Esophagus muscularis mucosa (tissue), 3 donors: ENCODE data around the gene GFM2.
"Not testable (repeated sequence)": the region's sequence is repeated elsewhere in the genome, so short reads cannot be mapped to it uniquely, and the experiment has no call there.

Experiments
- POLR2A ChIP-seq: fragments of 450-650 bp; IDR thresholded peaks from one replicate; pipeline ENCODE4 v1.6.1; 2017; ENCODE audit warnings: antibody characterized with exemption, moderate library complexity, mild to moderate bottlenecking, low read depth
- POLR2AphosphoS5 ChIP-seq, 2 donors: sonication (generic); formaldehyde crosslinking; IDR thresholded peaks; one replicate each; pipeline ENCODE4 v1.6.1; 2017; ENCODE audit warnings: antibody characterized with exemption in 2 of 2
- TF ChIP-seq, protein P1 (sequence below), 3 experiments: fragments of 200-600 bp in 2 of 3; fragments of 450-650 bp in 1 of 3; sonication (generic) in 2 of 3; IDR thresholded peaks; one replicate each; pipeline ENCODE4 v1.5.1; 2017 to 2019; ENCODE audit warnings: antibody characterized with exemption in 3 of 3, mild to moderate bottlenecking in 2 of 3, moderate library complexity in 1 of 3

DNA sequence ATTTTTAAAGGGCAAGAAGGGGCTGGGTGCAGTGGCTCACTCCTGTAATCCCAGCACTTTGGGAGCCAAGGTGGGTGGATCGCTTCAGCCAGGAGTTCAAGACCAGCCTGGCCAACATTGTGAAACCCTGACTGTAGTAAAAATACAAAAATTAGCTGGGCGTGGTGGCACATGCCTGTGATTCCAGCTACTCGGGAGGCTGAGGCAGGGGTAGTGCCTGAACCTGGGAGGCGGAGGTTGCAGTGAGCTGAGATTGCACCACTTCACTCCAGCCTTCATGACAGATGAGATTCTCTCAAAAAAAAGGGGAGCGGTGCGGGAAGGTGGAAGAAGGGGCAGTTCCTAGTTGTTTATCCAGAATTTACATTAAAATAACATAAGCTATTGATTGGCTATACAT, 90.5 kb downstream of the GFM2 start:
- TF ChIP-seq, protein P1, sequence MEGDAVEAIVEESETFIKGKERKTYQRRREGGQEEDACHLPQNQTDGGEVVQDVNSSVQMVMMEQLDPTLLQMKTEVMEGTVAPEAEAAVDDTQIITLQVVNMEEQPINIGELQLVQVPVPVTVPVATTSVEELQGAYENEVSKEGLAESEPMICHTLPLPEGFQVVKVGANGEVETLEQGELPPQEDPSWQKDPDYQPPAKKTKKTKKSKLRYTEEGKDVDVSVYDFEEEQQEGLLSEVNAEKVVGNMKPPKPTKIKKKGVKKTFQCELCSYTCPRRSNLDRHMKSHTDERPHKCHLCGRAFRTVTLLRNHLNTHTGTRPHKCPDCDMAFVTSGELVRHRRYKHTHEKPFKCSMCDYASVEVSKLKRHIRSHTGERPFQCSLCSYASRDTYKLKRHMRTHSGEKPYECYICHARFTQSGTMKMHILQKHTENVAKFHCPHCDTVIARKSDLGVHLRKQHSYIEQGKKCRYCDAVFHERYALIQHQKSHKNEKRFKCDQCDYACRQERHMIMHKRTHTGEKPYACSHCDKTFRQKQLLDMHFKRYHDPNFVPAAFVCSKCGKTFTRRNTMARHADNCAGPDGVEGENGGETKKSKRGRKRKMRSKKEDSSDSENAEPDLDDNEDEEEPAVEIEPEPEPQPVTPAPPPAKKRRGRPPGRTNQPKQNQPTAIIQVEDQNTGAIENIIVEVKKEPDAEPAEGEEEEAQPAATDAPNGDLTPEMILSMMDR (IDR thresholded peaks at IDR 0.05): not testable (repeated sequence)
- TF ChIP-seq POLR2A; POLR2AphosphoS5 (IDR thresholded peaks at IDR 0.05): not testable (repeated sequence)
